ENCODE data around the gene MCC. TPM values are rescaled to one million over a fixed set of nuclear protein-coding genes. Genes with fewer than 3 reads are reported as not detected.

The MCC gene
- total RNA-seq, 1 donor from 2014 or later: 47.9 TPM

- Histone ChIP-seq H3K9me3 (no peaks in the 10 kb centered on the region), H3K36me3 (no peaks in the 10 kb centered on the region), H3K4me1 (no peaks in the 10 kb centered on the region), H3K4me3 (no peak overlapping the region), H3K27ac (no peak overlapping the region), H3K27me3 (no peaks in the 10 kb centered on the region)
- no peak for DNase-seq (ENCODE audit: extremely low spot score in 2 of 2)
- intact Hi-C loops (cut with DNase I): no loop called here
- no peak for TF ChIP-seq POLR2AphosphoS5 (IDR thresholded peaks at IDR 0.05; ENCODE audit: insufficient read depth in 1 of 2, low read depth in 1 of 2)
- TF ChIP-seq CTCF (IDR thresholded peaks at IDR 0.05): no peak
- no peak for TF ChIP-seq POLR2A (IDR thresholded peaks at IDR 0.05)
These were observed 381.4 kb downstream of the MCC start for GRCh38 chr5:113106821-113107220.

DNA sequence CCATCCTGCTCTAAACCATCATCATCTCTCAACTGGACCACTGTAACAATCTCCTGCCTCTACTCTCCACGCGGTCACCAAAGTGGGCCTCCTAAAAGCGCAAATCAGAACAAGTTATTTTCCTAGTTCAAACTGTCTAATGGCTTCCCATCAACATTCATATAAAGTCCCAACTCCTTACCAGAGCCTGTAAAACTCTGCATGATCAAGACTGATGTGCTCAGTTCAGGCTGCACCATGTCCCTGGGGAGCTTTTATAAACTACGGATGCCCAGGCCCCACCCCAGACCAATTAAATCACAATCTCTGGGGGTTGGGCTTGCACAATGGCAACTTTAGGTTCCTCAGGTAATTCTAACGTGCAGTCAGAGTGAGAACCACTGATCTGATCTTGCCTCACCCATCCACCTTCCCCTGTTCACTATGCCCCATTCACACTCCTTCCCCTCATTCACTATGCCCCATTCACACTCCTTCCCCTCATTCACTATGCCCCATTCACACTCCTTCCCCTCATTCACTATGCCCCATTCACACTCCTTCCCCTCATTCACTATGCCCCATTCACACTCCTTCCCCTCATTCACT lies 382.5 kb downstream of the MCC start:
- TF ChIP-seq POLR2AphosphoS5 (IDR thresholded peaks at IDR 0.05; ENCODE audit: insufficient read depth in 1 of 2, low read depth in 1 of 2): no peak
- no peak for TF ChIP-seq CTCF (IDR thresholded peaks at IDR 0.05)
- no peak for TF ChIP-seq POLR2A (IDR thresholded peaks at IDR 0.05)
- no peak overlapping the region for H3K4me3 ChIP-seq
- H3K27ac ChIP-seq: no peak overlapping the region
- intact Hi-C loops (cut with DNase I): no loop called here
- no peaks in the 10 kb centered on the region for H3K36me3 ChIP-seq
- no peaks in the 10 kb centered on the region for H3K9me3 ChIP-seq
- no peaks in the 10 kb centered on the region for H3K27me3 ChIP-seq
- DNase-seq (ENCODE audit: extremely low spot score in 2 of 2): no peak
- H3K4me1 ChIP-seq: no peaks in the 10 kb centered on the region

DNA sequence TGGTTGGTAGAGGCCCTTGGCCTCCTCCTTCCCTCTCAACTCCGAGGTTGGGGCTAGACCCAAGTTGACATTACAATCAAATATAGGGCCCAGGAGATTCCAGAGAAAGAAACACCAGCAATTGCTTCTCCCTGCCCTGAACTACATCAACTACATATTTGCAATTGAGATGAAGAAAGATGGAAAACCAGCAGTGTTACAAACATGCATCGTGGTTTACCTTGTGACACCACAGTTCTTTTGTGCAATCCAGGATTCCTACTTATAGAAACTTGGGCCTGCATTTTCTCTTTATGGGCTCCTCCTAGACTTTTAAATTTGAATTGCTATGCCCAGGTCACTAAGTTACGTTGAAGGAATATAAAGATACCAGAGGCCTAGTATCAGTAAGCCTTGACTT lies 384.9 kb downstream of the MCC start:
- Histone ChIP-seq H3K36me3 (no peaks in the 10 kb centered on the region), H3K4me1 (no peaks in the 10 kb centered on the region), H3K27ac (no peak overlapping the region), H3K27me3 (no peaks in the 10 kb centered on the region), H3K9me3 (no peaks in the 10 kb centered on the region), H3K4me3 (no peak overlapping the region)
- no peak for DNase-seq (ENCODE audit: extremely low spot score in 2 of 2)
- intact Hi-C loops (cut with DNase I): no loop called here
- TF ChIP-seq POLR2A (IDR thresholded peaks at IDR 0.05) (no peak), POLR2AphosphoS5 (IDR thresholded peaks at IDR 0.05; ENCODE audit: insufficient read depth in 1 of 2, low read depth in 1 of 2) (no peak), CTCF (IDR thresholded peaks at IDR 0.05) (no peak)

DNA sequence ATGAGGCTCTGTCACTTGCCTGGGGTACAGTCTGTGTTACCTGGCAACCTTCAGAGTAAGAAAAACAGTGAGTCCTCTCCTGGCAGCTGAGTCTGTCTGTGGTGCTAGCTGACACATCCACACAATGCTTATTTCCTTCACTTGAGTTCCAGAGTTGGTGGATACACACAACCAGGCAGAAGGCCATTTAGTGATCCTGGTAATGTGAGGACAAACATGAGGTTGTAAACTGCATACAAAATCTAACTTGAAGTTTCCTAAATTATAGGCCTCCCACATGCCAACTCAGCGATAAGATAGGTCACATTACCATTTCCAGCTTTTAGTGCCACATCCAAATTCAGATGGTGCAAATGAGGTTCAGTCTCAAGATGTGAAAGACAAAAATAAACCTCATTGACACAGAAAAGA lies 386.1 kb downstream of the MCC start:
- no peaks in the 10 kb centered on the region for H3K27me3 ChIP-seq
- TF ChIP-seq POLR2A (IDR thresholded peaks at IDR 0.05) (no peak), CTCF (IDR thresholded peaks at IDR 0.05) (no peak), POLR2AphosphoS5 (IDR thresholded peaks at IDR 0.05; ENCODE audit: insufficient read depth in 1 of 2, low read depth in 1 of 2) (no peak)
- H3K9me3 ChIP-seq: no peaks in the 10 kb centered on the region
- no peaks in the 10 kb centered on the region for H3K36me3 ChIP-seq
- no peaks in the 10 kb centered on the region for H3K4me1 ChIP-seq
- no peak overlapping the region for H3K27ac ChIP-seq
- intact Hi-C loops (cut with DNase I): no loop called here
- no peak for DNase-seq (ENCODE audit: extremely low spot score in 2 of 2)
- no peak overlapping the region for H3K4me3 ChIP-seq

DNA sequence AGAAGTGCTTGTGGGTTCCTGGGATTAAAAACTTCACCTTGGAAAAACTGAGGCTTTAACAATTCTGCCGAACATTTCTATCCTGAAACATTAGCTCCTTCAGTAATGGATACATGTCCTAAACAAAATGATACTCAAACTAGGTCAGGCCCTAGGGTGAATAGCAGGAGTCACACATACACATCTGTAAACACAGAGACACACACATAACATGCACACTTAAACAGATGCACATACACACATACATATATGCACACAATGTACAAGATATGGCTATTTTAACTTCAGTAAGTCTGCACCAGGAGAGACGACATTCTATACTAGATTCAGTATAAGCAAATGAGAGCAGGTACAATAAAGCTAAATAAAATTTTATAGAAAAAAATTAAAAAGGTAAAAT lies 387.3 kb downstream of the MCC start:
- Histone ChIP-seq H3K27ac (no peak overlapping the region), H3K4me1 (no peaks in the 10 kb centered on the region), H3K4me3 (no peak overlapping the region), H3K36me3 (no peaks in the 10 kb centered on the region), H3K27me3 (no peaks in the 10 kb centered on the region), H3K9me3 (no peaks in the 10 kb centered on the region)
- no peak for DNase-seq (ENCODE audit: extremely low spot score in 2 of 2)
- intact Hi-C loops (cut with DNase I): no loop called here
- TF ChIP-seq POLR2AphosphoS5 (IDR thresholded peaks at IDR 0.05; ENCODE audit: insufficient read depth in 1 of 2, low read depth in 1 of 2) (no peak), CTCF (IDR thresholded peaks at IDR 0.05) (no peak), POLR2A (IDR thresholded peaks at IDR 0.05) (no peak)
